G401.6 (cell line): ENCODE results near the gene SERTM2.

Experiments used
- FAIRE-seq: peaks from 2 replicates; lab custom pipeline; 2012; peaks lifted over from hg19 to GRCh38; lab: Jason Lieb, UNC

SERTM2 gene

GRCh38 chrX:111561851-111562250, 50.4 kb downstream of the SERTM2 start:
- FAIRE-seq: no peak

- no peak for FAIRE-seq
Observed at GRCh38 chrX:111567542-111568255, 56.3 kb downstream of the SERTM2 start.

DNA sequence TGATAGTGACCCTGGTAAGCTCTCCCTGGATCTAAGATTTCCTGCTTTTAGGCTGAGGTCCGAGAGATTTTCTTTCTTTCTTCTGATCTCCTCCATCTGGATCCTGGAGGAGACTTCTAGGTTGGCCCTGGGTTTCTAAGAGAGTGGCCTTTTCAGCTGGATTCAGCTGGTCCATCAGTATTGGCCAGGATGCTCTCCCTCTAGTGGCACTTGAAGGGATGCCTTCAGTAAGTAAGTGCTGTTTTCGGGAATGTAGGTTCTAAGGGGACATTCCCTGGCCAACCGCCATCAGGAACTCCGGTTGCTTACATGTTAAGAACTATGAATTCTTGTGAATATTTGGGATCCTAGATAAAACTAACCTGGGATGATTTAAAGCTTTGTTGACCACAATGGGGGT, 56.9 kb downstream of the SERTM2 start:
- no peak for FAIRE-seq

- FAIRE-seq: no peak
Observed at GRCh38 chrX:111568817-111569216, 57.4 kb downstream of the SERTM2 start.
